ENCODE data around the gene FAM222A. TPM values are rescaled to one million over a fixed set of nuclear protein-coding genes. Genes with fewer than 3 reads are reported as not detected.

FAM222A gene
- total RNA-seq, 1 experiment from 2014 or later: 1.6 TPM

- TF ChIP-seq ZNF425 (CRISPR knock-in tag; conservative IDR thresholded peaks at IDR 0.05): no peak
- no peak for TF ChIP-seq CDX4 (CRISPR knock-in tag; IDR thresholded peaks at IDR 0.05; ENCODE audit: borderline replicate concordance)
- no peak for TF ChIP-seq ZNF532 (CRISPR knock-in tag; IDR thresholded peaks at IDR 0.05; ENCODE audit: borderline replicate concordance)
- no peak for TF ChIP-seq MLX (CRISPR knock-in tag; IDR thresholded peaks at IDR 0.05)
- no peak for TF ChIP-seq RELA (CRISPR knock-in tag; IDR thresholded peaks at IDR 0.05; ENCODE audit: borderline replicate concordance)
- no peak for TF ChIP-seq ZNF396 (CRISPR knock-in tag; IDR thresholded peaks at IDR 0.05; ENCODE audit: borderline replicate concordance)
- TF ChIP-seq NR2C2 (CRISPR knock-in tag; IDR thresholded peaks at IDR 0.05): no peak
- no peak for TF ChIP-seq ZNF416 (CRISPR knock-in tag; IDR thresholded peaks at IDR 0.05)
Measured at GRCh38 chr12:109736552-109737108, 23.0 kb downstream of the FAM222A start (continued).

- no peak overlapping the region for H3K4me3 Mint-ChIP-seq
- no peaks in the 10 kb centered on the region for H3K36me3 Mint-ChIP-seq
- POLR2A ChIA-PET: interaction anchor here (0.5 kb wide), 1 partner anchor 22 kb away, joined by 3 read pairs; no protein-coding TSS in a partner anchor
- no peaks in the 10 kb centered on the region for H3K27me3 Mint-ChIP-seq (ENCODE audit: low read depth)
- peak; percentile 4 for DNase-seq (ENCODE audit: low spot score)
- H3K4me1 Mint-ChIP-seq: peaks cover 34% of the 10 kb centered on the region
- ATAC-seq: no peak
- no peaks in the 10 kb centered on the region for H3K9me3 Mint-ChIP-seq
- CTCF ChIA-PET: interaction anchor here (0.6 to 5.4 kb wide), 7 partner anchors 18 to 161 kb away, joined by 3 to 50 read pairs (median 6); no protein-coding TSS in a partner anchor
- H3K27ac Mint-ChIP-seq: no peak overlapping the region
- TF ChIP-seq, protein P1, sequence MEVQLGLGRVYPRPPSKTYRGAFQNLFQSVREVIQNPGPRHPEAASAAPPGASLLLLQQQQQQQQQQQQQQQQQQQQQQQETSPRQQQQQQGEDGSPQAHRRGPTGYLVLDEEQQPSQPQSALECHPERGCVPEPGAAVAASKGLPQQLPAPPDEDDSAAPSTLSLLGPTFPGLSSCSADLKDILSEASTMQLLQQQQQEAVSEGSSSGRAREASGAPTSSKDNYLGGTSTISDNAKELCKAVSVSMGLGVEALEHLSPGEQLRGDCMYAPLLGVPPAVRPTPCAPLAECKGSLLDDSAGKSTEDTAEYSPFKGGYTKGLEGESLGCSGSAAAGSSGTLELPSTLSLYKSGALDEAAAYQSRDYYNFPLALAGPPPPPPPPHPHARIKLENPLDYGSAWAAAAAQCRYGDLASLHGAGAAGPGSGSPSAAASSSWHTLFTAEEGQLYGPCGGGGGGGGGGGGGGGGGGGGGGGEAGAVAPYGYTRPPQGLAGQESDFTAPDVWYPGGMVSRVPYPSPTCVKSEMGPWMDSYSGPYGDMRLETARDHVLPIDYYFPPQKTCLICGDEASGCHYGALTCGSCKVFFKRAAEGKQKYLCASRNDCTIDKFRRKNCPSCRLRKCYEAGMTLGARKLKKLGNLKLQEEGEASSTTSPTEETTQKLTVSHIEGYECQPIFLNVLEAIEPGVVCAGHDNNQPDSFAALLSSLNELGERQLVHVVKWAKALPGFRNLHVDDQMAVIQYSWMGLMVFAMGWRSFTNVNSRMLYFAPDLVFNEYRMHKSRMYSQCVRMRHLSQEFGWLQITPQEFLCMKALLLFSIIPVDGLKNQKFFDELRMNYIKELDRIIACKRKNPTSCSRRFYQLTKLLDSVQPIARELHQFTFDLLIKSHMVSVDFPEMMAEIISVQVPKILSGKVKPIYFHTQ (CRISPR knock-in tag; IDR thresholded peaks at IDR 0.05): no peak
- TF ChIP-seq CDX4 (CRISPR knock-in tag; IDR thresholded peaks at IDR 0.05; ENCODE audit: borderline replicate concordance) (no peak), ZBTB43 (CRISPR knock-in tag; IDR thresholded peaks at IDR 0.05) (no peak), ESRRA (CRISPR knock-in tag; IDR thresholded peaks at IDR 0.05; ENCODE audit: borderline replicate concordance) (no peak), ZNF532 (CRISPR knock-in tag; IDR thresholded peaks at IDR 0.05; ENCODE audit: borderline replicate concordance) (no peak), KAT7 (CRISPR knock-in tag; IDR thresholded peaks at IDR 0.05; ENCODE audit: borderline replicate concordance) (no peak), OVOL2 (CRISPR knock-in tag; IDR thresholded peaks at IDR 0.05; ENCODE audit: borderline replicate concordance) (no peak), CREM (CRISPR knock-in tag; IDR thresholded peaks at IDR 0.05) (no peak)
Measured at GRCh38 chr12:109737126-109737525, 23.5 kb downstream of the FAM222A start.

Data from WTC11 (cell line).